ENCODE results near the gene SPHKAP.

Gene SPHKAP

GRCh38 chr2:228086561-228086960, 94.9 kb downstream of the SPHKAP start:
- H3K4me3 ChIP-seq (ENCODE audit: low read depth, low read length): no peak overlapping the region
- TF ChIP-seq, protein P1, sequence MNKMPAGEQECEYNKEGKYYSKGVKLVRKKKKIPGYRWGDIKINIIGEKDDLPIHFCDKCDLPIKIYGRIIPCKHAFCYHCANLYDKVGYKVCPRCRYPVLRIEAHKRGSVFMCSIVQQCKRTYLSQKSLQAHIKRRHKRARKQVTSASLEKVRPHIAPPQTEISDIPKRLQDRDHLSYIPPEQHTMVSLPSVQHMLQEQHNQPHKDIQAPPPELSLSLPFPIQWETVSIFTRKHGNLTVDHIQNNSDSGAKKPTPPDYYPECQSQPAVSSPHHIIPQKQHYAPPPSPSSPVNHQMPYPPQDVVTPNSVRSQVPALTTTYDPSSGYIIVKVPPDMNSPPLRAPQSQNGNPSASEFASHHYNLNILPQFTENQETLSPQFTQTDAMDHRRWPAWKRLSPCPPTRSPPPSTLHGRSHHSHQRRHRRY (tag by site-specific recombination; IDR thresholded peaks at IDR 0.05): no peak
- TF ChIP-seq, protein P2, sequence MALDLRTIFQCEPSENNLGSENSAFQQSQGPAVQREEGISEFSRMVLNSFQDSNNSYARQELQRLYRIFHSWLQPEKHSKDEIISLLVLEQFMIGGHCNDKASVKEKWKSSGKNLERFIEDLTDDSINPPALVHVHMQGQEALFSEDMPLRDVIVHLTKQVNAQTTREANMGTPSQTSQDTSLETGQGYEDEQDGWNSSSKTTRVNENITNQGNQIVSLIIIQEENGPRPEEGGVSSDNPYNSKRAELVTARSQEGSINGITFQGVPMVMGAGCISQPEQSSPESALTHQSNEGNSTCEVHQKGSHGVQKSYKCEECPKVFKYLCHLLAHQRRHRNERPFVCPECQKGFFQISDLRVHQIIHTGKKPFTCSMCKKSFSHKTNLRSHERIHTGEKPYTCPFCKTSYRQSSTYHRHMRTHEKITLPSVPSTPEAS (tag by site-specific recombination; IDR thresholded peaks at IDR 0.05): no peak
- TF ChIP-seq EGR2 (tag by site-specific recombination; IDR thresholded peaks at IDR 0.05; ENCODE audit: low read depth) (no peak), KLF17 (tag by site-specific recombination; IDR thresholded peaks at IDR 0.05) (no peak)
- H3K36me3 ChIP-seq (ENCODE audit: control insufficient read depth in 2 of 2, insufficient read depth in 1 of 2, low read length in 2 of 2): no peaks in the 10 kb centered on the region
- ChIA-PET CTCF (interaction anchor here (0.6 kb wide), 1 partner anchor 50 kb away, joined by 3 read pairs; no protein-coding TSS in a partner anchor), POLR2A (no interaction called here)
- H3K9me3 ChIP-seq (ENCODE audit: control insufficient read depth, insufficient read depth, low read depth, low read length): no peaks in the 10 kb centered on the region
- H3K27ac ChIP-seq (ENCODE audit: extremely low read depth, low read depth, low read length): no peak overlapping the region
- H3K4me1 ChIP-seq (ENCODE audit: control insufficient read depth, insufficient read depth, low read length): no peaks in the 10 kb centered on the region

DNA sequence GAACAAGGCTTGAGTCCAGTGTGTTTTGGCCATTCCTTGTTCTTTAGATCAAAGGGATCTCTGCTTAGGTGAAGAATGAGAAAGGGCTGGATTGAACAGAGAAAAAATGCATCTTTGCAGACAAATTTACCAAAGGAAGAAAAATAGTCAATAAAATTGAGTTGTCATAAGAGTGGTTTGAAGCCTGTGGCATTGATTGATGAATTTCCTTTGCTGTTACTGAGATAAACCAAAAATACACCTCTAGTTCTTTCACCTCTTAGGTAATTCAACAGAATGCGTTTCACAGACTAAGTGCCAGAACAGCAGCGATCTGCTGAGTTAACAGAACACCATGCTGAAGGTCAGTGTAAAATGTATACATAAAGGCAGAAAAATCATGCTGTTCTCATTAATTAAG, 96.8 kb downstream of the SPHKAP start:
- ChIA-PET POLR2A (no interaction called here), CTCF (interaction anchor here (0.7 kb wide), 1 partner anchor 36 kb away, joined by 3 read pairs; no protein-coding TSS in a partner anchor)
- TF ChIP-seq KLF16 (tag by site-specific recombination; IDR thresholded peaks at IDR 0.05): no peak
- no peak for TF ChIP-seq ZFHX2 (tag by site-specific recombination; conservative IDR thresholded peaks at IDR 0.05)
- no peak for TF ChIP-seq AEBP2 (tag by site-specific recombination; IDR thresholded peaks at IDR 0.05; ENCODE audit: borderline replicate concordance)
- no peak for TF ChIP-seq ZNF2 (tag by site-specific recombination; IDR thresholded peaks at IDR 0.05)
- TF ChIP-seq, protein P3, sequence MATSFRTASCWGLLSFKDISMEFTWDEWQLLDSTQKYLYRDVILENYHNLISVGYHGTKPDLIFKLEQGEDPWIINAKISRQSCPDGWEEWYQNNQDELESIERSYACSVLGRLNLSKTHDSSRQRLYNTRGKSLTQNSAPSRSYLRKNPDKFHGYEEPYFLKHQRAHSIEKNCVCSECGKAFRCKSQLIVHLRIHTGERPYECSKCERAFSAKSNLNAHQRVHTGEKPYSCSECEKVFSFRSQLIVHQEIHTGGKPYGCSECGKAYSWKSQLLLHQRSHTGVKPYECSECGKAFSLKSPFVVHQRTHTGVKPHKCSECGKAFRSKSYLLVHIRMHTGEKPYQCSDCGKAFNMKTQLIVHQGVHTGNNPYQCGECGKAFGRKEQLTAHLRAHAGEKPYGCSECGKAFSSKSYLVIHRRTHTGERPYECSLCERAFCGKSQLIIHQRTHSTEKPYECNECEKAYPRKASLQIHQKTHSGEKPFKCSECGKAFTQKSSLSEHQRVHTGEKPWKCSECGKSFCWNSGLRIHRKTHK (tag by site-specific recombination; IDR thresholded peaks at IDR 0.05): no peak
- TF ChIP-seq, protein P4, sequence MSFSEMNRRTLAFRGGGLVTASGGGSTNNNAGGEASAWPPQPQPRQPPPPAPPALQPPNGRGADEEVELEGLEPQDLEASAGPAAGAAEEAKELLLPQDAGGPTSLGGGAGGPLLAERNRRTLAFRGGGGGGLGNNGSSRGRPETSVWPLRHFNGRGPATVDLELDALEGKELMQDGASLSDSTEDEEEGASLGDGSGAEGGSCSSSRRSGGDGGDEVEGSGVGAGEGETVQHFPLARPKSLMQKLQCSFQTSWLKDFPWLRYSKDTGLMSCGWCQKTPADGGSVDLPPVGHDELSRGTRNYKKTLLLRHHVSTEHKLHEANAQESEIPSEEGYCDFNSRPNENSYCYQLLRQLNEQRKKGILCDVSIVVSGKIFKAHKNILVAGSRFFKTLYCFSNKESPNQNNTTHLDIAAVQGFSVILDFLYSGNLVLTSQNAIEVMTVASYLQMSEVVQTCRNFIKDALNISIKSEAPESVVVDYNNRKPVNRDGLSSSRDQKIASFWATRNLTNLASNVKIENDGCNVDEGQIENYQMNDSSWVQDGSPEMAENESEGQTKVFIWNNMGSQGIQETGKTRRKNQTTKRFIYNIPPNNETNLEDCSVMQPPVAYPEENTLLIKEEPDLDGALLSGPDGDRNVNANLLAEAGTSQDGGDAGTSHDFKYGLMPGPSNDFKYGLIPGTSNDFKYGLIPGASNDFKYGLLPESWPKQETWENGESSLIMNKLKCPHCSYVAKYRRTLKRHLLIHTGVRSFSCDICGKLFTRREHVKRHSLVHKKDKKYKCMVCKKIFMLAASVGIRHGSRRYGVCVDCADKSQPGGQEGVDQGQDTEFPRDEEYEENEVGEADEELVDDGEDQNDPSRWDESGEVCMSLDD (tag by site-specific recombination; IDR thresholded peaks at IDR 0.05): no peak
- TF ChIP-seq ZNF623 (tag by site-specific recombination; IDR thresholded peaks at IDR 0.05): no peak
- TF ChIP-seq ZFP3 (tag by site-specific recombination; IDR thresholded peaks at IDR 0.05; ENCODE audit: low read depth): no peak
- no peak for TF ChIP-seq ZBTB26 (tag by site-specific recombination; optimal IDR thresholded peaks at IDR 0.05)
- TF ChIP-seq IKZF3 (tag by site-specific recombination; IDR thresholded peaks at IDR 0.05): no peak
- TF ChIP-seq ZBTB21 (tag by site-specific recombination; IDR thresholded peaks at IDR 0.05): no peak
- no peak for TF ChIP-seq ZNF175 (tag by site-specific recombination; IDR thresholded peaks at IDR 0.05)
- TF ChIP-seq, protein P1 (tag by site-specific recombination; IDR thresholded peaks at IDR 0.05): no peak
- no peak for TF ChIP-seq ZNF677 (tag by site-specific recombination; IDR thresholded peaks at IDR 0.05)
- Histone ChIP-seq H3K27ac (ENCODE audit: extremely low read depth, low read depth, low read length) (no peak overlapping the region), H3K4me3 (ENCODE audit: low read depth, low read length) (no peak overlapping the region), H3K4me1 (ENCODE audit: control insufficient read depth, insufficient read depth, low read length) (no peaks in the 10 kb centered on the region), H3K36me3 (ENCODE audit: control insufficient read depth in 2 of 2, insufficient read depth in 1 of 2, low read length in 2 of 2) (no peaks in the 10 kb centered on the region), H3K9me3 (ENCODE audit: control insufficient read depth, insufficient read depth, low read depth, low read length) (no peaks in the 10 kb centered on the region)

All from HEK293 (cell line).